MM.1S (cell line): ENCODE measurements around the gene PDE11A.

Source experiments
- DNase-seq: peaks from one replicate; pipeline ENCODE4 v3.0.0-alpha.2; 2015
- H2AFZ ChIP-seq: fragments of 300-600 bp; sonication (generic); 2 replicates; pipeline ENCODE4 v1.6.0; 2016; ENCODE audit warnings: antibody characterized with exemption, low read length
- H3F3A ChIP-seq: fragments of 300-600 bp; sonication (generic); 2 replicates; pipeline ENCODE4 v1.6.1; 2016; ENCODE audit warnings: mild to moderate bottlenecking, antibody characterized with exemption, low read length, moderate library complexity, mixed read lengths; ENCODE audit not compliant: insufficient read depth
- H3K27ac ChIP-seq: fragments of 300-600 bp; sonication (generic); 2 replicates; pipeline ENCODE4 v1.5.1; 2016; ENCODE audit warnings: mild to moderate bottlenecking, low read length
- H3K27me3 ChIP-seq: fragments of 300-600 bp; sonication (generic); replicated peaks from 2 replicates; pipeline ENCODE4 v1.6.0; 2016; ENCODE audit warnings: low read length; ENCODE audit not compliant: insufficient read depth
- H3K36me3 ChIP-seq: fragments of 300-600 bp; sonication (generic); replicated peaks from 2 replicates; pipeline ENCODE4 v1.6.1; 2016; ENCODE audit warnings: mild to moderate bottlenecking, low read length, mixed read lengths; ENCODE audit not compliant: insufficient read depth
- H3K4me1 ChIP-seq: fragments of 300-600 bp; sonication (generic); 2 replicates; pipeline ENCODE4 v1.6.1; 2016; ENCODE audit warnings: low read length, mixed read lengths
- H3K4me2 ChIP-seq: fragments of 300-600 bp; sonication (generic); 2 replicates; pipeline ENCODE4 v1.6.0; 2016; ENCODE audit warnings: low read depth, low read length
- H3K4me3 ChIP-seq: fragments of 300-600 bp; sonication (generic); 2 replicates; pipeline ENCODE4 v1.5.1; 2016; ENCODE audit warnings: low read length, mixed read lengths
- H3K79me2 ChIP-seq: fragments of 300-600 bp; sonication (generic); 2 replicates; pipeline ENCODE4 v1.6.1; 2016; ENCODE audit warnings: mixed run types, low read length, mixed read lengths
- H3K9ac ChIP-seq: fragments of 300-600 bp; sonication (generic); 2 replicates; pipeline ENCODE4 v1.6.1; 2016; ENCODE audit warnings: low read length, mixed read lengths
- H3K9me2 ChIP-seq: fragments of 300-600 bp; sonication (generic); replicated peaks from 2 replicates; pipeline ENCODE4 v1.6.1; 2016; ENCODE audit warnings: mild to moderate bottlenecking, low read length, mixed read lengths; ENCODE audit not compliant: insufficient read depth
- H3K9me3 ChIP-seq: fragments of 300-600 bp; sonication (generic); replicated peaks from 2 replicates; pipeline ENCODE4 v1.6.1; 2016; ENCODE audit warnings: mild to moderate bottlenecking, low read length, mixed read lengths; ENCODE audit not compliant: insufficient read depth
- H4K20me1 ChIP-seq: fragments of 300-600 bp; sonication (generic); 2 replicates; pipeline ENCODE4 v1.6.1; 2016; ENCODE audit warnings: mild to moderate bottlenecking, low read length, moderate library complexity, mixed read lengths; ENCODE audit not compliant: insufficient read depth
- CTCF ChIP-seq: fragments of 300-600 bp; sonication (generic); IDR thresholded peaks from 2 replicates; pipeline ENCODE4 v1.5.1; 2016; ENCODE audit warnings: antibody characterized with exemption, low read length, mixed read lengths
- EZH2 ChIP-seq: fragments of 300-600 bp; sonication (generic); optimal IDR thresholded peaks from 2 replicates; pipeline ENCODE3; 2017; ENCODE audit warnings: low read depth, mild to moderate bottlenecking, antibody characterized with exemption, low read length, mixed read lengths
- EZH2phosphoT487 ChIP-seq: fragments of 300-600 bp; sonication (generic); IDR thresholded peaks from 2 replicates; pipeline ENCODE4 v1.6.1; 2018; ENCODE audit warnings: antibody characterized with exemption, low read length

Gene PDE11A

GRCh38 chr2:177717831-177718618 is 354.6 kb downstream of the PDE11A start:
- no peaks in the 10 kb centered on the region for H4K20me1 ChIP-seq
- peak; percentile 37 for DNase-seq
- no peaks in the 10 kb centered on the region for H3K27me3 ChIP-seq
- H3K9me3 ChIP-seq, result no peaks in the 10 kb centered on the region
- no peak overlapping the region for H3K9ac ChIP-seq
- H3F3A ChIP-seq, result no peaks in the 10 kb centered on the region
- no peaks in the 10 kb centered on the region for H3K4me1 ChIP-seq
- H3K4me3 ChIP-seq, result no peak overlapping the region
- no peaks in the 10 kb centered on the region for H3K36me3 ChIP-seq
- no peak overlapping the region for H2AFZ ChIP-seq
- no peak overlapping the region for H3K4me2 ChIP-seq
- no peak overlapping the region for H3K27ac ChIP-seq
- TF ChIP-seq EZH2phosphoT487, result no peak
- TF ChIP-seq CTCF, result peak; percentile 47
- no peaks in the 10 kb centered on the region for H3K79me2 ChIP-seq
- no peaks in the 10 kb centered on the region for H3K9me2 ChIP-seq

DNA sequence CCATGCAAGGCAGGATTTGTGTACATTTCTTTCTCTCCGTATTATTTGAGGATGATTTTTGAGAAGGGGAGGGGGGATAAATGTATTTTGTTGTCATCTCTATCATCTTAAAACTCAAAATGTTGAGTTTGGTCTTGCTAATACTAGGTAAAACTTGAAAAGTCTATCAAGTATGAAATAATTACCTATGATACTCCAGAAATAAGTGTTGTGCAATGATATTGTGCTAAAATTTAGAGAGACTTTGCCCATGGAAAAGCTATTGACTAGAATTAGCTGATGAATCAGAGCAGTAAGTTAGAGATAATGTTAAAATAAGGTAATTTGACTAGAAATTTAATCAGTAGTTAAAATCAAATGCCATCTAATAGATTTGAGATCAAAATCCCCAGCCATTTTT is 356.1 kb downstream of the PDE11A start:
- H4K20me1 ChIP-seq, result no peaks in the 10 kb centered on the region
- H3K27me3 ChIP-seq, result no peaks in the 10 kb centered on the region
- no peak for TF ChIP-seq EZH2
- no peak for TF ChIP-seq CTCF
- no peak for TF ChIP-seq EZH2phosphoT487

GRCh38 chr2:177715771-177716170 is 356.8 kb downstream of the PDE11A start:
- Histone ChIP-seq H3K27ac (no peak overlapping the region), H2AFZ (no peak overlapping the region), H3K9me2 (no peaks in the 10 kb centered on the region), H3K9me3 (no peaks in the 10 kb centered on the region), H4K20me1 (no peaks in the 10 kb centered on the region), H3K4me3 (no peak overlapping the region), H3F3A (no peaks in the 10 kb centered on the region), H3K4me1 (no peaks in the 10 kb centered on the region), H3K79me2 (no peaks in the 10 kb centered on the region), H3K36me3 (no peaks in the 10 kb centered on the region), H3K9ac (no peak overlapping the region), H3K4me2 (no peak overlapping the region), H3K27me3 (no peaks in the 10 kb centered on the region)
- DNase-seq, result no peak
- TF ChIP-seq EZH2phosphoT487, result no peak
- no peak for TF ChIP-seq EZH2
- TF ChIP-seq CTCF, result no peak

More for the DNA sequence above, 356.1 kb downstream of the PDE11A start:
- H2AFZ ChIP-seq, result no peak overlapping the region
- no peak overlapping the region for H3K27ac ChIP-seq
- no peaks in the 10 kb centered on the region for H3K36me3 ChIP-seq
- H3K9me3 ChIP-seq, result no peaks in the 10 kb centered on the region
- no peak overlapping the region for H3K9ac ChIP-seq
- H3K9me2 ChIP-seq, result no peaks in the 10 kb centered on the region
- H3K4me2 ChIP-seq, result no peak overlapping the region
- DNase-seq, result no peak
- no peak overlapping the region for H3K4me3 ChIP-seq
- no peaks in the 10 kb centered on the region for H3K79me2 ChIP-seq
- no peaks in the 10 kb centered on the region for H3K4me1 ChIP-seq
- H3F3A ChIP-seq, result no peaks in the 10 kb centered on the region
